SK-N-SH treated with all-trans-retinoic acid at 6 μM for 48 hours (cell line): ENCODE data around the gene ATXN7.

ENCODE experiments used
- ATAC-seq: fragments of 200-7000 bp; cut with Tn5 transposase; 3 replicates; pipeline ENCODE4 v1.9.1; 2020; ENCODE audit warnings: mild to moderate bottlenecking, moderate library complexity
- ARNTL ChIP-seq: fragments of 450-650 bp; formaldehyde crosslinking; IDR thresholded peaks from 2 replicates; pipeline ENCODE4 v1.5.0; 2020; ENCODE audit warnings: low read depth, mild to moderate bottlenecking, moderate library complexity, borderline replicate concordance
- CSDC2 ChIP-seq: fragments of 250-450 bp; sonication (Bioruptor Pico); IDR thresholded peaks from 2 replicates; pipeline ENCODE4 v1.5.0; 2020; ENCODE audit warnings: mild to moderate bottlenecking, moderate library complexity
- CSRNP3 ChIP-seq: fragments of 250-450 bp; sonication (Bioruptor Pico); IDR thresholded peaks from 2 replicates; pipeline ENCODE4 v1.5.1; 2021; ENCODE audit warnings: mild to moderate bottlenecking, moderate library complexity
- ESRRG ChIP-seq: fragments of 250-450 bp; sonication (Bioruptor Pico); IDR thresholded peaks from 2 replicates; pipeline ENCODE4 v1.6.1; 2021; ENCODE audit warnings: mild to moderate bottlenecking
- GLIS3 ChIP-seq: fragments of 250-450 bp; sonication (Bioruptor Pico); IDR thresholded peaks from 2 replicates; pipeline ENCODE4 v1.5.0; 2020; ENCODE audit warnings: mild to moderate bottlenecking, moderate library complexity
- ISL1 ChIP-seq: fragments of 250-450 bp; sonication (Bioruptor Pico); IDR thresholded peaks from 2 replicates; pipeline ENCODE4 v2.1.2; 2022; ENCODE audit warnings: mild to moderate bottlenecking, moderate library complexity
- OSR1 ChIP-seq: fragments of 250-450 bp; sonication (Bioruptor Pico); IDR thresholded peaks from 2 replicates; pipeline ENCODE4 v1.8.0; 2022; ENCODE audit warnings: moderate library complexity, mild to moderate bottlenecking, inconsistent platforms
- PATZ1 ChIP-seq: fragments of 250-450 bp; sonication (Bioruptor Pico); IDR thresholded peaks from 2 replicates; pipeline ENCODE4 v1.8.0; 2020; ENCODE audit warnings: mild to moderate bottlenecking, moderate library complexity, borderline replicate concordance
- PPARA ChIP-seq: fragments of 250-450 bp; sonication (Bioruptor Pico); IDR thresholded peaks from 2 replicates; pipeline ENCODE4 v1.5.0; 2020; ENCODE audit warnings: mild to moderate bottlenecking, borderline replicate concordance
- RARB ChIP-seq: fragments of 250-450 bp; sonication (Bioruptor Pico); IDR thresholded peaks from 2 replicates; pipeline ENCODE4 v1.8.0; 2021; ENCODE audit warnings: mild to moderate bottlenecking, moderate library complexity
- SNAI2 ChIP-seq: fragments of 250-450 bp; sonication (Bioruptor Pico); IDR thresholded peaks from 2 replicates; pipeline ENCODE4 v1.5.0; 2020; ENCODE audit warnings: mild to moderate bottlenecking, moderate library complexity
- TCF4 ChIP-seq: fragments of 250-450 bp; sonication (Bioruptor Pico); IDR thresholded peaks from 2 replicates; pipeline ENCODE4 v1.8.0; 2021; ENCODE audit warnings: mild to moderate bottlenecking, moderate library complexity, borderline replicate concordance
- ZC3H10 ChIP-seq: fragments of 250-450 bp; sonication (Bioruptor Pico); IDR thresholded peaks from 2 replicates; pipeline ENCODE4 v1.5.1; 2021; ENCODE audit warnings: mild to moderate bottlenecking, moderate library complexity
- ZFP3 ChIP-seq: fragments of 250-450 bp; sonication (Bioruptor Pico); IDR thresholded peaks from 2 replicates; pipeline ENCODE4 v1.5.0; 2020; ENCODE audit warnings: mild to moderate bottlenecking, moderate library complexity
- ZFP30 ChIP-seq: fragments of 450-650 bp; formaldehyde crosslinking; IDR thresholded peaks from 2 replicates; pipeline ENCODE4 v1.5.0; 2022; ENCODE audit warnings: mild to moderate bottlenecking, moderate library complexity
- ZNF565 ChIP-seq: fragments of 450-650 bp; formaldehyde crosslinking; conservative IDR thresholded peaks from 2 replicates; pipeline ENCODE4 v1.5.0; 2020; ENCODE audit warnings: low read depth, mild to moderate bottlenecking, moderate library complexity
- ZNF70 ChIP-seq: fragments of 450-650 bp; formaldehyde crosslinking; IDR thresholded peaks from 2 replicates; pipeline ENCODE4 v1.5.0; 2020; ENCODE audit warnings: mild to moderate bottlenecking, moderate library complexity
- ZNF8 ChIP-seq: fragments of 450-650 bp; formaldehyde crosslinking; IDR thresholded peaks from 2 replicates; pipeline ENCODE4 v1.5.0; 2020; ENCODE audit warnings: mild to moderate bottlenecking, moderate library complexity
- TF ChIP-seq, protein P1 (sequence below): fragments of 250-450 bp; sonication (Bioruptor Pico); IDR thresholded peaks from 2 replicates; pipeline ENCODE4 v1.5.0; 2020; ENCODE audit warnings: mild to moderate bottlenecking, moderate library complexity
- TF ChIP-seq, protein P2 (sequence below): fragments of 250-450 bp; sonication (Bioruptor Pico); IDR thresholded peaks from 2 replicates; pipeline ENCODE4 v1.5.1; 2020; ENCODE audit warnings: low read depth, mild to moderate bottlenecking, moderate library complexity
- TF ChIP-seq, protein P3 (sequence below): fragments of 250-450 bp; sonication (Bioruptor Pico); IDR thresholded peaks from 2 replicates; pipeline ENCODE4 v1.8.0; 2021; ENCODE audit warnings: low read depth, mild to moderate bottlenecking, moderate library complexity, borderline replicate concordance

The ATXN7 gene

GRCh38 chr3:63950698-63951097 lies 87.0 kb downstream of the ATXN7 start:
- TF ChIP-seq ISL1 (CRISPR knock-in tag) = 0 out of 2 replicates have a peak, but pooled peaks have one; percentile 14
- TF ChIP-seq CSRNP3 (CRISPR knock-in tag) = no peak
- peak; percentile 32 for ATAC-seq

DNA sequence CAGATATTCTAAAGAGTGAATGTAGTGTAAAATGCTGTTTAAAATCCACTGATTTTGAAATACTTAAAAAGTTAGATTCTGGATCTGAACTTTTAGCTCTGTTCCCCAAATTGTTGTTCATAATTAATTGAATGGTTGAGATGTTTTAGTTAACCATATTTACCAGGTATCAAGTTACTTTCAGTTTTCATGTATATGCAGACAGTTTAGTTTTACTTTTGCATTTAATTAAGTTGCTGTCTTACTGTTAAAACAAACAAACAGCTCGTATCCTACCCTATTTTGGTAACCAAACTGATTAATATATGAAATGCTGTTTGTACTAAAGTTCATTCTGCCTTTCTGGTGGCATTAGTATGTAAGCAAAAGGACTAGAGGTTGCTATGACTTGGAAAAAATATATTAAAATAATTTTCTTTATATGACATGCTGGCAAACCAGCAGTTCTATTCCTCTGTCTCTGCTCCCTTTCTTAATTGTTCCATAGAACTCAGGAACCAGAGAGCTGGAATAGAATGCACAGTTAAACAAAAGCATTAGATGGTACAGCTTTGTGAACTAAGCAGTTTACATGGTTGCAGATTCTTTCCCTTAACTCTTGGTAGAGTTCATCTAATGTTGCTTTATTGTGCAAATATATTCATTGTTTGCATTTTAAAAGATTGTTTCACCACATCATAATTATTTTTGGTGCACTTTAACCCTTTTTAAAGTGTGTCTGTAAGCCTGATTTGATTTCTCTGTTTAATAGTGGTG lies 88.0 kb downstream of the ATXN7 start:
- TF ChIP-seq ARNTL (CRISPR knock-in tag) (no peak), CSDC2 (CRISPR knock-in tag) (no peak), ZFP3 (CRISPR knock-in tag) (no peak), CSRNP3 (CRISPR knock-in tag) (no peak), OSR1 (no peak), ZNF70 (CRISPR knock-in tag) (no peak), ESRRG (CRISPR knock-in tag) (no peak), GLIS3 (CRISPR knock-in tag) (no peak), ZNF565 (CRISPR knock-in tag) (no peak), ZNF8 (CRISPR knock-in tag) (no peak), RARB (CRISPR knock-in tag) (no peak), TCF4 (CRISPR knock-in tag) (no peak)
- TF ChIP-seq, protein P1, sequence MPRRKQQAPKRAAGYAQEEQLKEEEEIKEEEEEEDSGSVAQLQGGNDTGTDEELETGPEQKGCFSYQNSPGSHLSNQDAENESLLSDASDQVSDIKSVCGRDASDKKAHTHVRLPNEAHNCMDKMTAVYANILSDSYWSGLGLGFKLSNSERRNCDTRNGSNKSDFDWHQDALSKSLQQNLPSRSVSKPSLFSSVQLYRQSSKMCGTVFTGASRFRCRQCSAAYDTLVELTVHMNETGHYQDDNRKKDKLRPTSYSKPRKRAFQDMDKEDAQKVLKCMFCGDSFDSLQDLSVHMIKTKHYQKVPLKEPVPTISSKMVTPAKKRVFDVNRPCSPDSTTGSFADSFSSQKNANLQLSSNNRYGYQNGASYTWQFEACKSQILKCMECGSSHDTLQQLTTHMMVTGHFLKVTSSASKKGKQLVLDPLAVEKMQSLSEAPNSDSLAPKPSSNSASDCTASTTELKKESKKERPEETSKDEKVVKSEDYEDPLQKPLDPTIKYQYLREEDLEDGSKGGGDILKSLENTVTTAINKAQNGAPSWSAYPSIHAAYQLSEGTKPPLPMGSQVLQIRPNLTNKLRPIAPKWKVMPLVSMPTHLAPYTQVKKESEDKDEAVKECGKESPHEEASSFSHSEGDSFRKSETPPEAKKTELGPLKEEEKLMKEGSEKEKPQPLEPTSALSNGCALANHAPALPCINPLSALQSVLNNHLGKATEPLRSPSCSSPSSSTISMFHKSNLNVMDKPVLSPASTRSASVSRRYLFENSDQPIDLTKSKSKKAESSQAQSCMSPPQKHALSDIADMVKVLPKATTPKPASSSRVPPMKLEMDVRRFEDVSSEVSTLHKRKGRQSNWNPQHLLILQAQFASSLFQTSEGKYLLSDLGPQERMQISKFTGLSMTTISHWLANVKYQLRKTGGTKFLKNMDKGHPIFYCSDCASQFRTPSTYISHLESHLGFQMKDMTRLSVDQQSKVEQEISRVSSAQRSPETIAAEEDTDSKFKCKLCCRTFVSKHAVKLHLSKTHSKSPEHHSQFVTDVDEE (CRISPR knock-in tag) = no peak
- TF ChIP-seq, protein P2, sequence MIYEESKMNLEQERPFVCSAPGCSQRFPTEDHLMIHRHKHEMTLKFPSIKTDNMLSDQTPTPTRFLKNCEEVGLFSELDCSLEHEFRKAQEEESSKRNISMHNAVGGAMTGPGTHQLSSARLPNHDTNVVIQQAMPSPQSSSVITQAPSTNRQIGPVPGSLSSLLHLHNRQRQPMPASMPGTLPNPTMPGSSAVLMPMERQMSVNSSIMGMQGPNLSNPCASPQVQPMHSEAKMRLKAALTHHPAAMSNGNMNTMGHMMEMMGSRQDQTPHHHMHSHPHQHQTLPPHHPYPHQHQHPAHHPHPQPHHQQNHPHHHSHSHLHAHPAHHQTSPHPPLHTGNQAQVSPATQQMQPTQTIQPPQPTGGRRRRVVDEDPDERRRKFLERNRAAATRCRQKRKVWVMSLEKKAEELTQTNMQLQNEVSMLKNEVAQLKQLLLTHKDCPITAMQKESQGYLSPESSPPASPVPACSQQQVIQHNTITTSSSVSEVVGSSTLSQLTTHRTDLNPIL (CRISPR knock-in tag) = no peak
- TF ChIP-seq, protein P3, sequence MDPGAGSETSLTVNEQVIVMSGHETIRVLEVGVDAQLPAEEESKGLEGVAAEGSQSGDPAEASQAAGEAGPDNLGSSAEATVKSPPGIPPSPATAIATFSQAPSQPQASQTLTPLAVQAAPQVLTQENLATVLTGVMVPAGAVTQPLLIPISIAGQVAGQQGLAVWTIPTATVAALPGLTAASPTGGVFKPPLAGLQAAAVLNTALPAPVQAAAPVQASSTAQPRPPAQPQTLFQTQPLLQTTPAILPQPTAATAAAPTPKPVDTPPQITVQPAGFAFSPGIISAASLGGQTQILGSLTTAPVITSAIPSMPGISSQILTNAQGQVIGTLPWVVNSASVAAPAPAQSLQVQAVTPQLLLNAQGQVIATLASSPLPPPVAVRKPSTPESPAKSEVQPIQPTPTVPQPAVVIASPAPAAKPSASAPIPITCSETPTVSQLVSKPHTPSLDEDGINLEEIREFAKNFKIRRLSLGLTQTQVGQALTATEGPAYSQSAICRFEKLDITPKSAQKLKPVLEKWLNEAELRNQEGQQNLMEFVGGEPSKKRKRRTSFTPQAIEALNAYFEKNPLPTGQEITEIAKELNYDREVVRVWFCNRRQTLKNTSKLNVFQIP (CRISPR knock-in tag) = no peak
- peak; percentile 12; the same call in 1 of the 3 replicates for ATAC-seq

DNA sequence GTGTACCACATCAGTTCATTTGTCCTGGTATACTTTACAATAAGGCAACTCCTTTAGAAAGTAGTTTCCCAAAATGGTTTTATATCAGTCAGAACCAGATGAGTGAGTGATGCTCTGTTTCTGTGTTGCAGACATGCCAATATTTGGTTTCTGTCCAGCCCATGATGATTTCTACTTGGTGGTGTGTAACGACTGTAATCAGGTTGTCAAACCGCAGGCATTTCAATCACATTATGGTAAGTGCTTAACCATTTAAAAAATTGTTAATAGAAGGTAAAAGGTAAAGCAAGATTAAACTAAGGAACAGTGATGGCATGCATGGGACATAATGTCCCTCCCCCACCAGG lies 88.6 kb downstream of the ATXN7 start:
- no peak for ATAC-seq
- no peak for TF ChIP-seq ZFP30 (CRISPR knock-in tag)
- TF ChIP-seq ZNF70 (CRISPR knock-in tag) = no peak
- TF ChIP-seq, protein P2 (CRISPR knock-in tag) = no peak
- TF ChIP-seq GLIS3 (CRISPR knock-in tag) = no peak
- TF ChIP-seq ISL1 (CRISPR knock-in tag) = no peak
- TF ChIP-seq PPARA (CRISPR knock-in tag) = no peak
- TF ChIP-seq ZNF8 (CRISPR knock-in tag) = no peak
- TF ChIP-seq OSR1 = no peak
- TF ChIP-seq ZC3H10 = no peak
- TF ChIP-seq TCF4 (CRISPR knock-in tag) = no peak
- no peak for TF ChIP-seq PATZ1 (CRISPR knock-in tag)
- TF ChIP-seq ZFP3 (CRISPR knock-in tag) = no peak
- TF ChIP-seq ESRRG (CRISPR knock-in tag) = no peak
- TF ChIP-seq ARNTL (CRISPR knock-in tag) = no peak
- no peak for TF ChIP-seq SNAI2 (CRISPR knock-in tag)
- TF ChIP-seq ZNF565 (CRISPR knock-in tag) = no peak
